ENCODE data around the gene CCDC194.

The CCDC194 gene

GRCh38 chr19:17418710-17419109 lies 24.7 kb upstream of the CCDC194 start:
- no peaks in the 10 kb centered on the region for H3K9me3 ChIP-seq (ENCODE audit: insufficient read depth, low read length, severe bottlenecking)
- H3K79me2 ChIP-seq (ENCODE audit: insufficient read depth, low read length) = peaks cover 15% of the 10 kb centered on the region
- H2AFZ ChIP-seq (ENCODE audit: low read depth, low read length) = peak overlapping the region; percentile 70
- ATAC-seq (ENCODE audit: insufficient read depth, low read depth) (no peak), DNase-seq (no peak)
- no peaks in the 10 kb centered on the region for H3K27me3 ChIP-seq (ENCODE audit: insufficient read depth, low read length, poor library complexity)
- H3K4me1 ChIP-seq (ENCODE audit: insufficient read depth, low read length) = peaks cover 19% of the 10 kb centered on the region
- no peaks in the 10 kb centered on the region for H4K20me1 ChIP-seq (ENCODE audit: insufficient read depth, low read length)
- H3K36me3 ChIP-seq (ENCODE audit: insufficient read depth, low read length) = peaks cover 15% of the 10 kb centered on the region
- peak overlapping the region; percentile 21 to 66 for H3K4me3 ChIP-seq (ENCODE audit: low read depth in 1 of 2, low read length in 2 of 2)
- H3K4me2 ChIP-seq (ENCODE audit: insufficient read depth, low read length) = peak overlapping the region; percentile 80
- H3K27ac ChIP-seq (ENCODE audit: low read length) = peak overlapping the region; percentile 86
- TF ChIP-seq EZH2 (IDR thresholded peaks at IDR 0.05; ENCODE audit: borderline replicate concordance, low read depth, low read length, severe bottlenecking) (no peak), CTCF (IDR thresholded peaks at IDR 0.05; ENCODE audit: borderline replicate concordance, extremely low read depth, low read length, poor library complexity, severe bottlenecking) (no peak)
- H3K9ac ChIP-seq (ENCODE audit: low read depth, low read length) = peak overlapping the region; percentile 72

GRCh38 chr19:17415121-17415520 lies 21.1 kb upstream of the CCDC194 start:
- no peak overlapping the region for H3K4me2 ChIP-seq (ENCODE audit: insufficient read depth, low read length)
- peaks cover 9% of the 10 kb centered on the region for H3K4me1 ChIP-seq (ENCODE audit: insufficient read depth, low read length)
- peaks cover 12% of the 10 kb centered on the region; the same call in 1 of the 2 replicates for H3K36me3 ChIP-seq (ENCODE audit: insufficient read depth, low read length)
- no peak overlapping the region for H3K9ac ChIP-seq (ENCODE audit: low read depth, low read length)
- no peaks in the 10 kb centered on the region for H4K20me1 ChIP-seq (ENCODE audit: insufficient read depth, low read length)
- H2AFZ ChIP-seq (ENCODE audit: low read depth, low read length) = no peak overlapping the region
- no peak for DNase-seq
- H3K27ac ChIP-seq (ENCODE audit: low read length) = no peak overlapping the region
- TF ChIP-seq EZH2 (IDR thresholded peaks at IDR 0.05; ENCODE audit: borderline replicate concordance, low read depth, low read length, severe bottlenecking) = no peak
- H3K79me2 ChIP-seq (ENCODE audit: insufficient read depth, low read length) = peaks cover 6% of the 10 kb centered on the region
- no peak overlapping the region for H3K4me3 ChIP-seq (ENCODE audit: low read depth in 1 of 2, low read length in 2 of 2)
- no peaks in the 10 kb centered on the region for H3K9me3 ChIP-seq (ENCODE audit: insufficient read depth, low read length, severe bottlenecking)
- no peaks in the 10 kb centered on the region for H3K27me3 ChIP-seq (ENCODE audit: insufficient read depth, low read length, poor library complexity)
- ATAC-seq (ENCODE audit: insufficient read depth, low read depth) = no peak

- Histone ChIP-seq H3K27ac (ENCODE audit: low read length) (no peak overlapping the region), H3K4me2 (ENCODE audit: insufficient read depth, low read length) (no peak overlapping the region)
Measured at GRCh38 chr19:17414097-17414496, 20.1 kb upstream of the CCDC194 start.

GRCh38 chr19:17411801-17412200 lies 17.8 kb upstream of the CCDC194 start:
- Histone ChIP-seq H3K79me2 (ENCODE audit: insufficient read depth, low read length) (peaks cover under 1% of the 10 kb centered on the region; the same call in 1 of the 2 replicates), H3K9me3 (ENCODE audit: insufficient read depth, low read length, severe bottlenecking) (no peaks in the 10 kb centered on the region), H3K4me1 (ENCODE audit: insufficient read depth, low read length) (peaks cover 14% of the 10 kb centered on the region), H3K27me3 (ENCODE audit: insufficient read depth, low read length, poor library complexity) (no peaks in the 10 kb centered on the region), H2AFZ (ENCODE audit: low read depth, low read length) (no peak overlapping the region), H3K27ac (ENCODE audit: low read length) (no peak overlapping the region), H3K4me3 (ENCODE audit: low read depth in 1 of 2, low read length in 2 of 2) (no peak overlapping the region), H3K9ac (ENCODE audit: low read depth, low read length) (no peak overlapping the region), H3K36me3 (ENCODE audit: insufficient read depth, low read length) (peaks cover 12% of the 10 kb centered on the region; the same call in 1 of the 2 replicates), H3K4me2 (ENCODE audit: insufficient read depth, low read length) (no peak overlapping the region), H4K20me1 (ENCODE audit: insufficient read depth, low read length) (no peaks in the 10 kb centered on the region)
- DNase-seq = no peak
- ATAC-seq (ENCODE audit: insufficient read depth, low read depth) = no peak
- TF ChIP-seq CTCF (IDR thresholded peaks at IDR 0.05; ENCODE audit: borderline replicate concordance, extremely low read depth, low read length, poor library complexity, severe bottlenecking) (no peak), EZH2 (IDR thresholded peaks at IDR 0.05; ENCODE audit: borderline replicate concordance, low read depth, low read length, severe bottlenecking) (no peak)

More at GRCh38 chr19:17414097-17414496, 20.1 kb upstream of the CCDC194 start:
- no peak overlapping the region for H2AFZ ChIP-seq (ENCODE audit: low read depth, low read length)
- DNase-seq = no peak
- peaks cover 12% of the 10 kb centered on the region; the same call in 1 of the 2 replicates for H3K36me3 ChIP-seq (ENCODE audit: insufficient read depth, low read length)
- H3K9ac ChIP-seq (ENCODE audit: low read depth, low read length) = no peak overlapping the region
- ATAC-seq (ENCODE audit: insufficient read depth, low read depth) = no peak
- TF ChIP-seq CTCF (IDR thresholded peaks at IDR 0.05; ENCODE audit: borderline replicate concordance, extremely low read depth, low read length, poor library complexity, severe bottlenecking) = no peak
- no peak for TF ChIP-seq EZH2 (IDR thresholded peaks at IDR 0.05; ENCODE audit: borderline replicate concordance, low read depth, low read length, severe bottlenecking)
- H3K79me2 ChIP-seq (ENCODE audit: insufficient read depth, low read length) = peaks cover 3% of the 10 kb centered on the region
- no peaks in the 10 kb centered on the region for H4K20me1 ChIP-seq (ENCODE audit: insufficient read depth, low read length)
- no peaks in the 10 kb centered on the region for H3K9me3 ChIP-seq (ENCODE audit: insufficient read depth, low read length, severe bottlenecking)
- H3K4me1 ChIP-seq (ENCODE audit: insufficient read depth, low read length) = peaks cover 6% of the 10 kb centered on the region
- no peaks in the 10 kb centered on the region for H3K27me3 ChIP-seq (ENCODE audit: insufficient read depth, low read length, poor library complexity)
- H3K4me3 ChIP-seq (ENCODE audit: low read depth in 1 of 2, low read length in 2 of 2) = no peak overlapping the region
